ENCODE measurements around the gene VANGL2. TPM values are rescaled to one million over a fixed set of nuclear protein-coding genes. Genes with fewer than 3 reads are reported as not detected.

The VANGL2 gene
- total and polyA plus RNA-seq, 2 experiments from 2014 or later: 17.7 to 51.3 TPM

DNA sequence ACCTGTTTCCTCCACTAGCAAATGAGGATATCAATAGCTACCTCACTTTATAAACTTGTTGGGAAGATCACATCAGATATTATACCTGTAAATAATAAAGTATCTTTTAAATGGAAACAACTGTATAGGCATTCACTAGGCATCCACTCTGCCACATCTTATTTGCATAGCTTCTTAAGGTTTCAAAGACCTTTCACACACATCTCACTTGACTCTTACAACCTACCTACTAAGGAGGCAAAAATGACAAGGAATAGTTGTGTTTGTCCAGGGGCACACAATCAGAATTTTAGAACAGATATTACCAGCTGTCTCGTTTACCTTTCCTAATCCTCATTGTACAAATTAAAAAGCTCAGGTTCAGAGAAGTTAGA is 51.5 kb downstream of the VANGL2 start:
- Histone ChIP-seq H4K20me1 (replicated peaks; ENCODE audit: insufficient read depth) (no peaks in the 10 kb centered on the region), H3K4me1 (ENCODE audit: insufficient read depth) (no peaks in the 10 kb centered on the region), H3K9me2 (ENCODE audit: insufficient read depth) (peaks cover 4% of the 10 kb centered on the region; the same call in 1 of the 2 replicates), H3K4me3 (no peak overlapping the region), H2AFZ (no peak overlapping the region), H3K27me3 (ENCODE audit: insufficient read depth) (no peaks in the 10 kb centered on the region), H3K79me2 (replicated peaks; ENCODE audit: insufficient read depth) (no peaks in the 10 kb centered on the region), H3K4me2 (no peak overlapping the region), H3K36me3 (ENCODE audit: insufficient read depth) (no peaks in the 10 kb centered on the region), H3K27ac (ENCODE audit: low read depth) (no peak overlapping the region), H3F3A (replicated peaks; ENCODE audit: low read depth) (no peaks in the 10 kb centered on the region)
- no peaks in the 10 kb centered on the region for H3K36me3 Mint-ChIP-seq (ENCODE audit: low read depth)
- no peaks in the 10 kb centered on the region for H3K4me1 Mint-ChIP-seq
- DNase-seq (ENCODE audit: low spot score): no peak
- no peaks in the 10 kb centered on the region for H3K9me3 Mint-ChIP-seq
- no peak for TF ChIP-seq JUNB (IDR thresholded peaks at IDR 0.05; ENCODE audit: unreplicated experiment)
- TF ChIP-seq EZH2 (IDR thresholded peaks at IDR 0.05; ENCODE audit: low read depth, unreplicated experiment): no peak
- TF ChIP-seq EZH2phosphoT487 (IDR thresholded peaks at IDR 0.05; ENCODE audit: unreplicated experiment): no peak
- TF ChIP-seq POLR2AphosphoS5 (IDR thresholded peaks at IDR 0.05; ENCODE audit: low read depth): no peak
- TF ChIP-seq ZNF114 (CRISPR knock-in tag; IDR thresholded peaks at IDR 0.05): no peak
- TF ChIP-seq, protein P1, sequence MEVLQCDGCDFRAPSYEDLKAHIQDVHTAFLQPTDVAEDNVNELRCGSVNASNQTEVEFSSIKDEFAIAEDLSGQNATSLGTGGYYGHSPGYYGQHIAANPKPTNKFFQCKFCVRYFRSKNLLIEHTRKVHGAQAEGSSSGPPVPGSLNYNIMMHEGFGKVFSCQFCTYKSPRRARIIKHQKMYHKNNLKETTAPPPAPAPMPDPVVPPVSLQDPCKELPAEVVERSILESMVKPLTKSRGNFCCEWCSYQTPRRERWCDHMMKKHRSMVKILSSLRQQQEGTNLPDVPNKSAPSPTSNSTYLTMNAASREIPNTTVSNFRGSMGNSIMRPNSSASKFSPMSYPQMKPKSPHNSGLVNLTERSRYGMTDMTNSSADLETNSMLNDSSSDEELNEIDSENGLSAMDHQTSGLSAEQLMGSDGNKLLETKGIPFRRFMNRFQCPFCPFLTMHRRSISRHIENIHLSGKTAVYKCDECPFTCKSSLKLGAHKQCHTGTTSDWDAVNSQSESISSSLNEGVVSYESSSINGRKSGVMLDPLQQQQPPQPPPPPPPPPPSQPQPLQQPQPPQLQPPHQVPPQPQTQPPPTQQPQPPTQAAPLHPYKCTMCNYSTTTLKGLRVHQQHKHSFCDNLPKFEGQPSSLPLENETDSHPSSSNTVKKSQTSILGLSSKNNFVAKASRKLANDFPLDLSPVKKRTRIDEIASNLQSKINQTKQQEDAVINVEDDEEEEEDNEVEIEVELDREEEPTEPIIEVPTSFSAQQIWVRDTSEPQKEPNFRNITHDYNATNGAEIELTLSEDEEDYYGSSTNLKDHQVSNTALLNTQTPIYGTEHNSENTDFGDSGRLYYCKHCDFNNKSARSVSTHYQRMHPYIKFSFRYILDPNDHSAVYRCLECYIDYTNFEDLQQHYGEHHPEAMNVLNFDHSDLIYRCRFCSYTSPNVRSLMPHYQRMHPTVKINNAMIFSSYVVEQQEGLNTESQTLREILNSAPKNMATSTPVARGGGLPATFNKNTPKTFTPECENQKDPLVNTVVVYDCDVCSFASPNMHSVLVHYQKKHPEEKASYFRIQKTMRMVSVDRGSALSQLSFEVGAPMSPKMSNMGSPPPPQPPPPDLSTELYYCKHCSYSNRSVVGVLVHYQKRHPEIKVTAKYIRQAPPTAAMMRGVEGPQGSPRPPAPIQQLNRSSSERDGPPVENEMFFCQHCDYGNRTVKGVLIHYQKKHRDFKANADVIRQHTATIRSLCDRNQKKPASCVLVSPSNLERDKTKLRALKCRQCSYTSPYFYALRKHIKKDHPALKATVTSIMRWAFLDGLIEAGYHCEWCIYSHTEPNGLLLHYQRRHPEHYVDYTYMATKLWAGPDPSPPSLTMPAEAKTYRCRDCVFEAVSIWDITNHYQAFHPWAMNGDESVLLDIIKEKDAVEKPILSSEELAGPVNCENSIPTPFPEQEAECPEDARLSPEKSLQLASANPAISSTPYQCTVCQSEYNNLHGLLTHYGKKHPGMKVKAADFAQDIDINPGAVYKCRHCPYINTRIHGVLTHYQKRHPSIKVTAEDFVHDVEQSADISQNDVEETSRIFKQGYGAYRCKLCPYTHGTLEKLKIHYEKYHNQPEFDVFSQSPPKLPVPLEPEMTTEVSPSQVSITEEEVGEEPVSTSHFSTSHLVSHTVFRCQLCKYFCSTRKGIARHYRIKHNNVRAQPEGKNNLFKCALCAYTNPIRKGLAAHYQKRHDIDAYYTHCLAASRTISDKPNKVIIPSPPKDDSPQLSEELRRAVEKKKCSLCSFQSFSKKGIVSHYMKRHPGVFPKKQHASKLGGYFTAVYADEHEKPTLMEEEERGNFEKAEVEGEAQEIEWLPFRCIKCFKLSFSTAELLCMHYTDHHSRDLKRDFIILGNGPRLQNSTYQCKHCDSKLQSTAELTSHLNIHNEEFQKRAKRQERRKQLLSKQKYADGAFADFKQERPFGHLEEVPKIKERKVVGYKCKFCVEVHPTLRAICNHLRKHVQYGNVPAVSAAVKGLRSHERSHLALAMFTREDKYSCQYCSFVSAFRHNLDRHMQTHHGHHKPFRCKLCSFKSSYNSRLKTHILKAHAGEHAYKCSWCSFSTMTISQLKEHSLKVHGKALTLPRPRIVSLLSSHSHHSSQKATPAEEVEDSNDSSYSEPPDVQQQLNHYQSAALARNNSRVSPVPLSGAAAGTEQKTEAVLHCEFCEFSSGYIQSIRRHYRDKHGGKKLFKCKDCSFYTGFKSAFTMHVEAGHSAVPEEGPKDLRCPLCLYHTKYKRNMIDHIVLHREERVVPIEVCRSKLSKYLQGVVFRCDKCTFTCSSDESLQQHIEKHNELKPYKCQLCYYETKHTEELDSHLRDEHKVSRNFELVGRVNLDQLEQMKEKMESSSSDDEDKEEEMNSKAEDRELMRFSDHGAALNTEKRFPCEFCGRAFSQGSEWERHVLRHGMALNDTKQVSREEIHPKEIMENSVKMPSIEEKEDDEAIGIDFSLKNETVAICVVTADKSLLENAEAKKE (CRISPR knock-in tag; IDR thresholded peaks at IDR 0.05): no peak
- TF ChIP-seq STAT1 (IDR thresholded peaks at IDR 0.05; ENCODE audit: unreplicated experiment): no peak
- no peak for TF ChIP-seq CREB1 (CRISPR knock-in tag; IDR thresholded peaks at IDR 0.05; ENCODE audit: low read depth)
- TF ChIP-seq ZNF331 (CRISPR knock-in tag; IDR thresholded peaks at IDR 0.05; ENCODE audit: low read depth): no peak
- TF ChIP-seq, protein P2, sequence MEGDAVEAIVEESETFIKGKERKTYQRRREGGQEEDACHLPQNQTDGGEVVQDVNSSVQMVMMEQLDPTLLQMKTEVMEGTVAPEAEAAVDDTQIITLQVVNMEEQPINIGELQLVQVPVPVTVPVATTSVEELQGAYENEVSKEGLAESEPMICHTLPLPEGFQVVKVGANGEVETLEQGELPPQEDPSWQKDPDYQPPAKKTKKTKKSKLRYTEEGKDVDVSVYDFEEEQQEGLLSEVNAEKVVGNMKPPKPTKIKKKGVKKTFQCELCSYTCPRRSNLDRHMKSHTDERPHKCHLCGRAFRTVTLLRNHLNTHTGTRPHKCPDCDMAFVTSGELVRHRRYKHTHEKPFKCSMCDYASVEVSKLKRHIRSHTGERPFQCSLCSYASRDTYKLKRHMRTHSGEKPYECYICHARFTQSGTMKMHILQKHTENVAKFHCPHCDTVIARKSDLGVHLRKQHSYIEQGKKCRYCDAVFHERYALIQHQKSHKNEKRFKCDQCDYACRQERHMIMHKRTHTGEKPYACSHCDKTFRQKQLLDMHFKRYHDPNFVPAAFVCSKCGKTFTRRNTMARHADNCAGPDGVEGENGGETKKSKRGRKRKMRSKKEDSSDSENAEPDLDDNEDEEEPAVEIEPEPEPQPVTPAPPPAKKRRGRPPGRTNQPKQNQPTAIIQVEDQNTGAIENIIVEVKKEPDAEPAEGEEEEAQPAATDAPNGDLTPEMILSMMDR (conservative IDR thresholded peaks at IDR 0.05; ENCODE audit: low read depth in 2 of 2): no peak
- TF ChIP-seq, protein P3, sequence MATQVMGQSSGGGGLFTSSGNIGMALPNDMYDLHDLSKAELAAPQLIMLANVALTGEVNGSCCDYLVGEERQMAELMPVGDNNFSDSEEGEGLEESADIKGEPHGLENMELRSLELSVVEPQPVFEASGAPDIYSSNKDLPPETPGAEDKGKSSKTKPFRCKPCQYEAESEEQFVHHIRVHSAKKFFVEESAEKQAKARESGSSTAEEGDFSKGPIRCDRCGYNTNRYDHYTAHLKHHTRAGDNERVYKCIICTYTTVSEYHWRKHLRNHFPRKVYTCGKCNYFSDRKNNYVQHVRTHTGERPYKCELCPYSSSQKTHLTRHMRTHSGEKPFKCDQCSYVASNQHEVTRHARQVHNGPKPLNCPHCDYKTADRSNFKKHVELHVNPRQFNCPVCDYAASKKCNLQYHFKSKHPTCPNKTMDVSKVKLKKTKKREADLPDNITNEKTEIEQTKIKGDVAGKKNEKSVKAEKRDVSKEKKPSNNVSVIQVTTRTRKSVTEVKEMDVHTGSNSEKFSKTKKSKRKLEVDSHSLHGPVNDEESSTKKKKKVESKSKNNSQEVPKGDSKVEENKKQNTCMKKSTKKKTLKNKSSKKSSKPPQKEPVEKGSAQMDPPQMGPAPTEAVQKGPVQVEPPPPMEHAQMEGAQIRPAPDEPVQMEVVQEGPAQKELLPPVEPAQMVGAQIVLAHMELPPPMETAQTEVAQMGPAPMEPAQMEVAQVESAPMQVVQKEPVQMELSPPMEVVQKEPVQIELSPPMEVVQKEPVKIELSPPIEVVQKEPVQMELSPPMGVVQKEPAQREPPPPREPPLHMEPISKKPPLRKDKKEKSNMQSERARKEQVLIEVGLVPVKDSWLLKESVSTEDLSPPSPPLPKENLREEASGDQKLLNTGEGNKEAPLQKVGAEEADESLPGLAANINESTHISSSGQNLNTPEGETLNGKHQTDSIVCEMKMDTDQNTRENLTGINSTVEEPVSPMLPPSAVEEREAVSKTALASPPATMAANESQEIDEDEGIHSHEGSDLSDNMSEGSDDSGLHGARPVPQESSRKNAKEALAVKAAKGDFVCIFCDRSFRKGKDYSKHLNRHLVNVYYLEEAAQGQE (IDR thresholded peaks at IDR 0.05; ENCODE audit: unreplicated experiment): no peak
- TF ChIP-seq, protein P4, sequence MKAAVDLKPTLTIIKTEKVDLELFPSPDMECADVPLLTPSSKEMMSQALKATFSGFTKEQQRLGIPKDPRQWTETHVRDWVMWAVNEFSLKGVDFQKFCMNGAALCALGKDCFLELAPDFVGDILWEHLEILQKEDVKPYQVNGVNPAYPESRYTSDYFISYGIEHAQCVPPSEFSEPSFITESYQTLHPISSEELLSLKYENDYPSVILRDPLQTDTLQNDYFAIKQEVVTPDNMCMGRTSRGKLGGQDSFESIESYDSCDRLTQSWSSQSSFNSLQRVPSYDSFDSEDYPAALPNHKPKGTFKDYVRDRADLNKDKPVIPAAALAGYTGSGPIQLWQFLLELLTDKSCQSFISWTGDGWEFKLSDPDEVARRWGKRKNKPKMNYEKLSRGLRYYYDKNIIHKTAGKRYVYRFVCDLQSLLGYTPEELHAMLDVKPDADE (IDR thresholded peaks at IDR 0.05): no peak
- peaks cover 5% of the 10 kb centered on the region for H3K27me3 Mint-ChIP-seq (ENCODE audit: insufficient read depth, low read depth, poor library complexity)
- ATAC-seq: no peak
- H3K27ac Mint-ChIP-seq: no peak overlapping the region
- H3K4me3 Mint-ChIP-seq: no peak overlapping the region

Measured in GM23338 (cell line).